Measurements from ENCODE around the gene KCNG1. TPM values are rescaled to one million over a fixed set of nuclear protein-coding genes. Genes with fewer than 3 reads are reported as not detected.

The KCNG1 gene
- total and polyA plus RNA-seq, 2 of the 13 experiments (the other 11 are each of a cell fraction or from before 2014, with no cell fraction given) = not detected

GRCh38 chr20:50987493-50988210, 35.3 kb downstream of the KCNG1 start (continued):
- TF ChIP-seq ZNF687 (CRISPR knock-in tag; IDR thresholded peaks at IDR 0.05) = no peak
- no peak for TF ChIP-seq GTF3A (CRISPR knock-in tag; conservative IDR thresholded peaks at IDR 0.05)
- TF ChIP-seq ZNF382 (CRISPR knock-in tag; IDR thresholded peaks at IDR 0.05; ENCODE audit: borderline replicate concordance) = no peak
- no peak for TF ChIP-seq ZNF780A (CRISPR knock-in tag; IDR thresholded peaks at IDR 0.05)
- peak; percentile 67; the same call in 1 of the 2 replicates for TF ChIP-seq REPIN1 (CRISPR knock-in tag; IDR thresholded peaks at IDR 0.05; ENCODE audit: borderline replicate concordance, low read depth)
- no peak for TF ChIP-seq AHR (CRISPR knock-in tag; IDR thresholded peaks at IDR 0.05)
- TF ChIP-seq STAG1 (CRISPR knock-in tag; IDR thresholded peaks at IDR 0.05) = peak; percentile 96
- TF ChIP-seq ZBTB14 (CRISPR knock-in tag; IDR thresholded peaks at IDR 0.05) = no peak
- TF ChIP-seq RBFOX2 (IDR thresholded peaks at IDR 0.05; ENCODE audit: low read depth, low read length) = no peak
- TF ChIP-seq PAWR (CRISPR knock-in tag; IDR thresholded peaks at IDR 0.05; ENCODE audit: borderline replicate concordance) = no peak
- TF ChIP-seq SMC3 (IDR thresholded peaks at IDR 0.05; ENCODE audit: low read length) = peak; percentile 97
- TF ChIP-seq MXI1 (IDR thresholded peaks at IDR 0.05; ENCODE audit: borderline replicate concordance, low read depth, low read length) = peak; percentile 58; the same call in 1 of the 3 replicates
- TF ChIP-seq ZNF264 (CRISPR knock-in tag; IDR thresholded peaks at IDR 0.05) = no peak
- no peak for TF ChIP-seq ZFX (CRISPR knock-in tag; IDR thresholded peaks at IDR 0.05; ENCODE audit: low read depth)
- TF ChIP-seq ETV5 (CRISPR knock-in tag; IDR thresholded peaks at IDR 0.05; ENCODE audit: borderline replicate concordance) = 0 out of 2 replicates have a peak, but pooled peaks have one; percentile 30
- TF ChIP-seq NKX3-1 (CRISPR knock-in tag; IDR thresholded peaks at IDR 0.05) = no peak
- TF ChIP-seq ETV6 (CRISPR knock-in tag; conservative IDR thresholded peaks at IDR 0.05) = no peak
- TF ChIP-seq PRMT3 (CRISPR knock-in tag; IDR thresholded peaks at IDR 0.05; ENCODE audit: borderline replicate concordance, low read depth) = no peak
- no peak for TF ChIP-seq TCF7L2 (IDR thresholded peaks at IDR 0.05; ENCODE audit: low read depth, low read length)
- peak; percentile 41; the same call in 1 of the 2 replicates for TF ChIP-seq ARID3A (IDR thresholded peaks at IDR 0.05; ENCODE audit: low read depth, low read length)
- no peak for TF ChIP-seq HIVEP1 (CRISPR knock-in tag; IDR thresholded peaks at IDR 0.05)
